NCI-H128 (cell line): ENCODE measurements around the gene COPS9.

Source experiments
- DNase-seq: peaks from one replicate; lab custom pipeline; 2025; ENCODE audit not compliant: unreplicated experiment; lab: John Stamatoyannopoulos, UW

Gene COPS9

GRCh38 chr2:240149943-240150784 is 14.1 kb upstream of the COPS9 start:
- peak; percentile 1 for DNase-seq

- DNase-seq = no peak
Measured at GRCh38 chr2:240147911-240148587, 11.9 kb upstream of the COPS9 start.

GRCh38 chr2:240147382-240147781 is 11.3 kb upstream of the COPS9 start:
- DNase-seq = no peak

DNA sequence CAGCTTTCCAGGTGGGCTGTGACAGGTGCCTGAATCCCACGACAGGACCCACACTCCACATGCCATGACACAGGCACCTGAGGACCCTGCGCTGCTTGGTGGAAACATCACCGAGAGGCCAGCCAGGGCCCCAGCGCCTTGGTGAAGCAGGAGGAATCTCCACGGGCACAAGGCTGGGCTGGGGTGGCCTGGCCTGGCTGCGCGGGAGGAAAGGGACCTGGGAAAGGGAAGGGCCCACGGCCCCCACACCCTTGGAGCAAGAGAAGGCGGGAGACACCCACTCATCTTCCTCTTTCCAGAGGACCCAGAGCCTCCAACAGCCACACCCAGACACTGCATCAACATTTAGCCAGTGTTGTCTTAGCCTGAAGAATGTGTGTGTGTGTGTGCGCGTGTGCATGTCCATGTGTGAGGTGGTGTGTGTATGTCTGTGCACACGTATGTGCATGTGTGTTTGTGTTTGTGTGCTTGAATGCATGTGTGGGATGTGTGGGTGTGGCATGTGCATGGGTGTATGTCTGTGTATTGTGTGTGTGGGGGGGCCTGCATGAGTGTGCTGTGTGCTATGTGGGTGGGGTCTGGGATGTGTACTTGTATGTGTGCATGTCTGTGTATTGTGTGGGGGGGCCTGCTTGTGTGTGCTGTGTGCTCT is 10.6 kb upstream of the COPS9 start:
- no peak for DNase-seq

- no peak for DNase-seq
Measured at GRCh38 chr2:240146141-240146561, 10.0 kb upstream of the COPS9 start.

DNA sequence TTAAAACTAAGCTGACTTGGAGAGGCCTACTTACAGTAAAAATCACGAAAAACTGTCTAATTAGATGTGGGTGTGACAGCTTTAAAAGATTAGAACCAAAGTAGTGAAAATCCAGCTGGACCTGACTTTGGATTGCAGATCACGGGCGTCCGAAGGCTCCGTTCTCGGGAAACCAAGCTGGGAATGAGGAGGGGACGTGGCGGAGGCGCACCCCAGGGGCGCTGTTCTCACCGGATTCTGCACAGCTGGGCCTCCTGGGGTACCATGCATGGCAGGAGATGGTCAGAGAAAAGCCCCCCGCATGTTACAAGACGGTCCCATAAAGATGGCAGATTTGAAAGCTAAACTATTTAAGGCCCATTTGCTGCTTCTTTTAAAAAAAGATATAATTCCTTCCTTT is 9.4 kb upstream of the COPS9 start:
- DNase-seq = no peak

DNA sequence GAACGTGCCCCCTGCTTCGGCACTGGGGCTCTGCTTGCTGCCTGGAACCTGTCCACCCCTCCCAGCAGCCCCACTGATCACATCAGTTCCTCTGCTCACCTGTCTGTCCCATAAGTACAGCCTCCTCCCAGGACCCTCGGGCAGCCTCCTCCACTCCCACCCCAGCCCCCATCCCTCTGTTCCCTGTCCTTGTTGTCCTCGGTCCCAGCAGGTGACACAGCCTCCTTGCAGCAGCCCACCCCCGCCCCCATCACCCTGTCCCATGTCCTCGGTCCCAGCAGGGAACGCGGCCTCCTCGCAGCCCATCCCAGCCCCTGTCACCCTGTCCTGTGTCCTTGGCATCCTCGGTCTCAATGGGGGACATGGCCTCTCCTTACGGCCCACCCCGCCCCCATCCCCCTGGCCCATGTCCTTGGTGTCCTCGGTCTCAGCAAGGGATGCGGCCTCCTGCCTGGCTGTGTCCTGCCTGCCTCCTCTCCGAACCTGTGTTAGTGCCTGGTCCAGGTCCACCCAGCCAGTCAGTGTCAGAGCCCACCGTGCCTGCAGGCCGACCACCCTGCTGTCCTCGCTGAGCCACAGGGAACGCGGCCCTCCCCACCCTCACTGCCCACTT is 8.7 kb upstream of the COPS9 start:
- no peak for DNase-seq

DNA sequence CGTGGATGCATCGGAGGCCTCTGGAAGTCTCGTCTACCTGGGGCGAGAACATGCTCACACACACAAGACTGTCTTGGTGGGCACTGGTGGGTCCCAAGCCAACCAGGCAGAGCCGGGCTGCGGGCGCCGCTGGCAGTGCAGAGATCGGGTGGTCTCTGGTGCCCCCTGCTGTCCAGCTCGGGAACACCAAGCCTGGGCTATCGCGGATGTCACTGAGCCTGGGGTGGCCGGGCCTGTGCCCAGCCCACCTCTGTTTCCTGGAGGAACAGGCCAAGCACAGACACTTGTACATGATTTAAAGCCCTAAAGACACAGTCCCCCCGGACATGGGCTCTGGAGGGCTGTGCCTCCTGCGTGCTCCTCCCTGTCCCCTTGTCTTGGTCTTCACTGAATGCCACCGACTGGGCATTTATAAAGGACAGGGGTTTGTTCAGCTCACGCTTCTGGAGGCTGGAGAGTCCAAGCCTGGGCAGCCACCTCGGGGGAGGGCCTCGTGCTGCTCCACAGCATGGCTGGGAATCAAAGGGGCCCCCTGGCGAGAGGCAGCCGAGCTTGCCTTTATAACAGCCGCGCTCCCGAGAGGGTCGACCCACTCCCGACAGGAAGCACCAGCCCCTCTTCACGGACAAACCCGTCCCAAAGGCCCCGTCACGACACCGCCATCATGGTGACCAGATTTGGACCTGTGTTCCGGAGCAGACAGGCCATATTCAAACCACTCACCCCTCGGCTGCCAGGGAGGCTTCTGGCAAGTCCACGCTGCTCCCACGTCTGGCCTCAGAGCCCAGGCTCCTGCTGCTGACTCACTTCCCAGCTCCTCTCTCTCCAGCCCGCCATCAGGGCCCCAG is 7.9 kb upstream of the COPS9 start:
- peak; percentile 6 for DNase-seq

DNA sequence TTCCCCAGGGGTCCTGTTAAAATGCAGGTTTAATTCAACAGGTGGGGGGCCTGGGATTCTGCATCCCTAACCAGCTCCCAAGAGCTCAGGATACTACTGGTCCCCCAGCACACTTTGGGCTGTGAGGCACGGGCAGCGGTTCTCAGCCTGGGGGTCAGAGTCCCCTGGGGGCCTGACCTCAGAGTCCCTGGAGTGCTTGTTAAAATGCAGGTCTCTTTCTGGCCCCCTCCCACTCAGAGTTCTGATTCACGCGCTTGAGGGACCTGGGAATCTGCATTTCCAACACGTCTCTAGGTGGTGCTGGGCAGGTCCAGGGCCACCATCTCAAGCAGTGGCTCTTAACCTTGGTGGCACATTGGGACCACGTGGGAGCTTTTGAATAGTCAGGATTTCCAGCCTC is 7.2 kb upstream of the COPS9 start:
- no peak for DNase-seq

DNA sequence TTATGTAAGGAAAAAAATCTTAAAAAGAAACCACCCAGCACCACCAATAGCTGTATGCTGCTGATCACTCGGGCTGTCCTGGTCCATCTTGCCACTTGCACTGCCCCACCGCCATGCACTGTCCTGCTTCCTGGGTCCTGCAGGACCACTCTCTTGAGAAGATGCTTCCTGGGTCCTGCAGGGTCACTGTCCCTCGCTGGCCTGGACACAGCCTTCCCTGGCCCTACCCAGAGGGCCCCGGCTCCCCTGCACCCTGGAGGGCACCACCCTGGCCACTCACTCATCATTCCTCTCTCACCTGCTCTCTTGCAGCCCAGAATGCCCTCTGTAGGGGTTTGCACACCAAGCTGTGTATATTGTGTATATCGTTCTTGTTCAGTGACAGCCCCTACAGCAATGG is 6.8 kb upstream of the COPS9 start:
- no peak for DNase-seq

- no peak for DNase-seq
Measured at GRCh38 chr2:240142256-240142775, 6.2 kb upstream of the COPS9 start.

DNA sequence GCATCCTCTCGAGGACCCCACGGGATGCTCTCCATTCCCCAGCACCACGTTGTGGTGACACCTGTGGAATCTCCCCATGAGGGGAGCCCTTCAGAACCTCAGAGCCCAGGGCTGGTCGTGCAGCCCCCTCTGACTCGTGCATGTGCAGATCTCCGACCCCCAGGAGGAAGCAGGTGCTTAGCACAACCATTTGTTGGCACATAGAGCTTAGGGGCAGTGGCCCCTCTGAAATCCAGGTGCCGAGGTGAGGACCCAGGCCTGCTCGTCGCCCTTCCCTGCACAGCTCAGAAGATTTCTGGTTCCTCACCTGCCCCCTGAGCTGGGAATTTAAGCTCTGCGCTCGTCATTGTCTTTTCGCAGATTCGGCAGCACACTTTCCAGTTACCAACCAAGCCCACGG is 5.6 kb upstream of the COPS9 start:
- DNase-seq = no peak

- no peak for DNase-seq
Measured at GRCh38 chr2:240140920-240141319, 4.8 kb upstream of the COPS9 start.

GRCh38 chr2:240140511-240140910 is 4.4 kb upstream of the COPS9 start, which contains the start of gene OTOS:
OTOS (minus strand) TSS chr2:240140658; CDS start chr2:240140326, 332 bp downstream.
- peak; percentile 44 for DNase-seq

- DNase-seq = no peak
Measured at GRCh38 chr2:240139666-240140393, 3.7 kb upstream of the COPS9 start.

DNA sequence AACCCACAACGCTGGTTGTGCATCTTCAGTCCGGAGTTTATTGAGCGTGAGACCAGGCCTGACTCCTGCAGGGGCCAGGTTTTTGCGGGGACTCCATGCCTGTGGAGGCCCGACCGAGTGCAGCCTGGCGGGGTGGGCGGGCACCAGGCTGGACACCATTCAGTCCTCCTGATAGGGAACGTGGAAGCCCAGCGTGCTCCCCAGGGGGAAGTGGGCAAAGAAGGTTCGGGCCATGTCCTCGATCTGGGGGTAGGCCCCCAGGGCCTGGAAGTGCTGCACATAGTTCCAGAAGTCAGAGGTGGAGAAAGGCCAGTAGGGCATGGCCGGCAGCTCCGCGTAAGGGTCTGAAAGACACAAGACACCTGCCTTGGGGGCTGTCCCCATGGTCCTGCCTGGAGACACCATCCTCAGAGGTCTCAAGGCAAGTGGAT is 2.9 kb upstream of the COPS9 start:
- DNase-seq = no peak

GRCh38 chr2:240138254-240138984 is 2.3 kb upstream of the COPS9 start:
- DNase-seq = no peak

GRCh38 chr2:240137596-240138253 is 1.6 kb upstream of the COPS9 start:
- no peak for DNase-seq
